HepG2 (cell line): ENCODE measurements around the gene ZDHHC6. TPM values are rescaled to one million over a fixed set of nuclear protein-coding genes. Genes with fewer than 3 reads are reported as not detected.

Experiments used
- ATAC-seq: fragments of 200-7000 bp; cut with Tn5 transposase; 3 replicates; pipeline ENCODE4 v1.9.1; 2020; ENCODE audit warnings: mild to moderate bottlenecking, moderate library complexity
- BruUV-seq: library from RNA; stranded (reverse); fragments of 400-500 nt; replicated peaks from 2 replicates; lab custom pipeline; 2021; lab: Mats Ljungman, UMichigan
- CTCF ChIA-PET: fragments of 300-600 bp; formaldehyde crosslinking; extraction: SDS; loops from one replicate; lab custom pipeline; 2021; ENCODE audit warnings: low total read pairs, inconsistent platforms, low intra/inter-chr PET ratio; lab: Yijun Ruan, JAX
- POLR2A ChIA-PET: fragments of 350-600 bp; sonication (Branson Sonifier 250); formaldehyde crosslinking; loops from one replicate; lab custom pipeline; 2020; ENCODE audit warnings: antibody characterized with exemption, inconsistent platforms; lab: Yijun Ruan, JAX
- DNase-seq: peaks from one replicate; pipeline ENCODE4 v3.0.0-alpha.2; 2015; ENCODE audit warnings: low spot score
- FAIRE-seq: peaks from 3 replicates; lab custom pipeline; 2011; peaks lifted over from hg19 to GRCh38; lab: Jason Lieb, UNC
- H2AFZ ChIP-seq: one replicate; pipeline ENCODE4 v1.6.1; 2011; ENCODE audit warnings: low read length, inconsistent platforms
- H3K27ac ChIP-seq: fragments of 300-600 bp; 3 replicates; pipeline ENCODE4 v1.8.0; 2011; ENCODE audit warnings: mixed run types, mild to moderate bottlenecking, mixed read lengths, low read length, inconsistent platforms; ENCODE audit not compliant: insufficient read depth; ENCODE audit errors: extremely low read length
- H3K27me3 ChIP-seq, 2 experiments: fragments of 200-600 bp in 1 of 2; 2 replicates in 1 of 2; 3 replicates in 1 of 2; pipeline versions ENCODE4 v1.6.0 to v1.8.0; 2011; ENCODE audit warnings: low read length in 2 of 2, mild to moderate bottlenecking in 2 of 2, moderate library complexity in 2 of 2, inconsistent platforms in 1 of 2; ENCODE audit not compliant: insufficient read depth in 2 of 2, control insufficient read depth in 1 of 2
- H3K36me3 ChIP-seq, 2 experiments: fragments of 200-600 bp in 1 of 2; replicated peaks in 1 of 2; 2 replicates in 1 of 2; 3 replicates in 1 of 2; pipeline versions ENCODE4 v1.5.1 to v1.8.0; 2011; ENCODE audit warnings: low read length in 2 of 2, inconsistent platforms in 1 of 2; ENCODE audit not compliant: insufficient read depth in 2 of 2, control insufficient read depth in 1 of 2
- H3K4me1 ChIP-seq: 2 replicates; pipeline ENCODE4 v1.5.1; 2012; ENCODE audit warnings: low read length, inconsistent platforms; ENCODE audit not compliant: insufficient read depth
- H3K4me2 ChIP-seq: 2 replicates; pipeline ENCODE4 v1.6.0; 2011; ENCODE audit warnings: low read depth, low read length, inconsistent platforms
- H3K4me3 ChIP-seq, 3 experiments: fragments of 200-600 bp in 1 of 3; sonication (generic), shearing (Covaris generic) in 1 of 3; replicated peaks in 1 of 3; 2 replicates each; pipeline ENCODE4 v1.5.1; 2011 to 2016; ENCODE audit warnings: low read length in 3 of 3, inconsistent platforms in 2 of 3, low read depth in 2 of 3, mild to moderate bottlenecking in 2 of 3, control low read depth in 1 of 3, mixed read lengths in 1 of 3; ENCODE audit not compliant: insufficient read depth in 1 of 3
- H3K79me2 ChIP-seq: one replicate; pipeline ENCODE4 v1.6.1; 2011; ENCODE audit warnings: low read length, inconsistent platforms; ENCODE audit not compliant: insufficient read depth
- H3K9ac ChIP-seq: 2 replicates; pipeline ENCODE4 v1.6.0; 2011; ENCODE audit warnings: mild to moderate bottlenecking, low read depth, low read length, inconsistent platforms; ENCODE audit not compliant: insufficient read depth
- H3K9me3 ChIP-seq: 2 replicates; pipeline ENCODE4 v1.5.1; 2012; ENCODE audit warnings: mild to moderate bottlenecking, low read length
- H4K20me1 ChIP-seq: 2 replicates; pipeline ENCODE4 v1.6.0; 2011; ENCODE audit warnings: inconsistent platforms, mild to moderate bottlenecking, low read length, moderate library complexity; ENCODE audit not compliant: insufficient read depth
- AFF4 ChIP-seq: sonication (generic); formaldehyde crosslinking; IDR thresholded peaks from 2 replicates; pipeline ENCODE4 v1.4.0; 2020; ENCODE audit warnings: missing genetic modification reagents
- ETV5 ChIP-seq: IDR thresholded peaks from 2 replicates; pipeline ENCODE4 v1.6.1; 2018; ENCODE audit warnings: missing biosample characterization, missing genetic modification reagents, inconsistent platforms, borderline replicate concordance
- RBM22 ChIP-seq: fragments of 200-400 bp; formaldehyde crosslinking; optimal IDR thresholded peaks from 2 replicates; pipeline ENCODE3; 2017; ENCODE audit warnings: mild to moderate bottlenecking, low read length, moderate library complexity
- SP1 ChIP-seq, 2 experiments: fragments of 450-650 bp in 1 of 2; sonication (generic) in 1 of 2; formaldehyde crosslinking in 1 of 2; IDR thresholded peaks; 2 replicates each; pipeline versions ENCODE4 v1.4.0 to v1.6.1; 2016 to 2020; ENCODE audit warnings: missing genetic modification reagents in 1 of 2
- ZC3H4 ChIP-seq: sonication (generic); formaldehyde crosslinking; IDR thresholded peaks from 2 replicates; pipeline ENCODE4 v1.4.0; 2020; ENCODE audit warnings: missing genetic modification reagents, borderline replicate concordance
- ZNF432 ChIP-seq: sonication (generic); formaldehyde crosslinking; IDR thresholded peaks from 2 replicates; pipeline ENCODE4 v1.5.0; 2020; ENCODE audit warnings: missing genetic modification reagents, mild to moderate bottlenecking, borderline replicate concordance
- WGBS: methylation state at CpG from one replicate; pipeline ENCODE4 v1.1.6; 2017; ENCODE audit warnings: low lambda C conversion rate; 5-methylcytosine and 5-hydroxymethylcytosine counted together
- in situ Hi-C: cut with HindIII; loops from 2 replicates; pipeline ENCODE4 v1.10.0; 2017; ENCODE audit warnings: low pct_unique_long_range_greater_than_20kb; ENCODE audit not compliant: extremely low pct_ligation_motif_present
- intact Hi-C: fragments of 100-400 bp; cut with micrococcal nuclease; formaldehyde crosslinking; loops from one replicate; pipeline ENCODE4 v1.10.0; 2022; ENCODE audit not compliant: unreplicated experiment
- polyA plus RNA-seq, 8 experiments: library from polyadenylated mRNA; depleted of rRNA in 3 of 8; stranded (reverse) in 7 of 8; unstranded in 1 of 8; fragments of >200 nt; fragmentation: Illumina TruSeq in 4 of 8; extraction: Trizol in 4 of 8; gene quantifications; 2 replicates each; pipeline versions ENCODE4 v1.2.1 to v1.2.3, GENCODE V29; 2011 to 2016; ENCODE audit warnings: low read depth in 4 of 8, missing spikeins in 1 of 8, mixed read lengths in 1 of 8; ENCODE audit not compliant: insufficient read depth in 1 of 8
- total RNA-seq, 5 experiments: library from RNA; depleted of rRNA; stranded (reverse); fragments of >200 nt; fragmentation: Illumina TruSeq; extraction: Trizol; gene quantifications; 2 replicates each; pipeline ENCODE4 v1.2.3, GENCODE V29; 2016; ENCODE audit warnings: low read depth in 1 of 5
- TF ChIP-seq, protein P1 (sequence below): sonication (generic); formaldehyde crosslinking; IDR thresholded peaks from 2 replicates; pipeline ENCODE4 v1.5.1; 2020; ENCODE audit warnings: missing genetic modification reagents, mild to moderate bottlenecking, borderline replicate concordance
- TF ChIP-seq, protein P2 (sequence below): sonication (generic); formaldehyde crosslinking; IDR thresholded peaks from 2 replicates; pipeline ENCODE4 v1.5.0; 2020; ENCODE audit warnings: missing genetic modification reagents

The ZDHHC6 gene
- total and polyA plus RNA-seq, 2 of the 13 experiments (the other 11 are each of a cell fraction or from before 2014, with no cell fraction given) = 20.9 to 49.4 TPM

DNA sequence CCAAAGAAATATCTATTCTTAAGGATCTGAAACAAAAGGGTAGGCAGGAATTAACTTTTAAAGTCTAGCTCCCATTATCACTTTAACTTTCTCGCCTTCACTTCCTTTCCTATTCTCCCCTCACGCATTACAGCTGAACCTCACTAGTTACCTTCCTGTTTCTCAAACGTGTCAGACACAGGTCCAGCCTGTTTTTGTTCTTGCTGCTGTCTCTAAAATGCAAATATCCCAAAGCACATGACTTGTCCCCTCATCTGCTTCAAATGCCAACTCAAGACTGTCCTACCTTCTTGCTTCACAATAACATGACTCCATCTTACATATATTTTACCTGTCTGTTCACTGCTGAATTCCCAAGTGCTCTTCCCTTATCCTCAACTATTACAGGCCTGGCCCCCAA, 17.6 kb downstream of the ZDHHC6 start:
- 89% methylated on average over 3 of the region's 3 CpGs for WGBS
- Histone ChIP-seq H4K20me1 (no peaks in the 10 kb centered on the region), H3K36me3 (peaks cover 16 to 59% of the 10 kb centered on the region in 2 experiments), H3K9ac (no peak overlapping the region), H3K9me3 (no peaks in the 10 kb centered on the region), H3K4me3 (no peak overlapping the region), H2AFZ (no peak overlapping the region), H3K79me2 (no peaks in the 10 kb centered on the region), H3K27ac (peak overlapping the region; percentile 32), H3K4me1 (peaks cover 12% of the 10 kb centered on the region), H3K27me3 (no peaks in the 10 kb centered on the region), H3K4me2 (no peak overlapping the region)
- BruUV-seq = no TSS peak
- DNase-seq (no peak), ATAC-seq (peak; percentile 20; the same call in 1 of the 3 replicates), FAIRE-seq (no peak)
- intact Hi-C loops (no loop called here), in situ Hi-C loops (loop anchor here (25.0 kb wide), 2 partner anchors 92 to 292 kb away; no protein-coding TSS in a partner anchor)
- TF ChIP-seq RBM22 = peak; percentile 51
- TF ChIP-seq ZC3H4 (CRISPR knock-in tag) = no peak
- TF ChIP-seq, protein P1, sequence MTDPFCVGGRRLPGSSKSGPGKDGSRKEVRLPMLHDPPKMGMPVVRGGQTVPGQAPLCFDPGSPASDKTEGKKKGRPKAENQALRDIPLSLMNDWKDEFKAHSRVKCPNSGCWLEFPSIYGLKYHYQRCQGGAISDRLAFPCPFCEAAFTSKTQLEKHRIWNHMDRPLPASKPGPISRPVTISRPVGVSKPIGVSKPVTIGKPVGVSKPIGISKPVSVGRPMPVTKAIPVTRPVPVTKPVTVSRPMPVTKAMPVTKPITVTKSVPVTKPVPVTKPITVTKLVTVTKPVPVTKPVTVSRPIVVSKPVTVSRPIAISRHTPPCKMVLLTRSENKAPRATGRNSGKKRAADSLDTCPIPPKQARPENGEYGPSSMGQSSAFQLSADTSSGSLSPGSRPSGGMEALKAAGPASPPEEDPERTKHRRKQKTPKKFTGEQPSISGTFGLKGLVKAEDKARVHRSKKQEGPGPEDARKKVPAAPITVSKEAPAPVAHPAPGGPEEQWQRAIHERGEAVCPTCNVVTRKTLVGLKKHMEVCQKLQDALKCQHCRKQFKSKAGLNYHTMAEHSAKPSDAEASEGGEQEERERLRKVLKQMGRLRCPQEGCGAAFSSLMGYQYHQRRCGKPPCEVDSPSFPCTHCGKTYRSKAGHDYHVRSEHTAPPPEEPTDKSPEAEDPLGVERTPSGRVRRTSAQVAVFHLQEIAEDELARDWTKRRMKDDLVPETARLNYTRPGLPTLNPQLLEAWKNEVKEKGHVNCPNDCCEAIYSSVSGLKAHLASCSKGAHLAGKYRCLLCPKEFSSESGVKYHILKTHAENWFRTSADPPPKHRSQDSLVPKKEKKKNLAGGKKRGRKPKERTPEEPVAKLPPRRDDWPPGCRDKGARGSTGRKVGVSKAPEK (CRISPR knock-in tag) = no peak
- TF ChIP-seq ZNF432 (CRISPR knock-in tag) = no peak
- no peak for TF ChIP-seq AFF4 (CRISPR knock-in tag)
- TF ChIP-seq SP1 (IDR thresholded peaks at IDR 0.05) = no peak
- TF ChIP-seq SP1 (CRISPR knock-in tag; IDR thresholded peaks at IDR 0.05) = no peak
- no peak for TF ChIP-seq ETV5 (CRISPR knock-in tag)
- TF ChIP-seq, protein P2, sequence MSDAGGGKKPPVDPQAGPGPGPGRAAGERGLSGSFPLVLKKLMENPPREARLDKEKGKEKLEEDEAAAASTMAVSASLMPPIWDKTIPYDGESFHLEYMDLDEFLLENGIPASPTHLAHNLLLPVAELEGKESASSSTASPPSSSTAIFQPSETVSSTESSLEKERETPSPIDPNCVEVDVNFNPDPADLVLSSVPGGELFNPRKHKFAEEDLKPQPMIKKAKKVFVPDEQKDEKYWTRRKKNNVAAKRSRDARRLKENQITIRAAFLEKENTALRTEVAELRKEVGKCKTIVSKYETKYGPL = no peak
- ChIA-PET CTCF (no interaction called here), POLR2A (interaction anchor here (0.7 to 1.3 kb wide), 3 partner anchors 47 to 64 kb away, joined by 3 to 4 read pairs (median 3); partner anchors contain the start of gene ACSL5)
